Endothelial cell of umbilical vein (primary cell): ENCODE data around the gene GPRASP2. TPM values are rescaled to one million over a fixed set of nuclear protein-coding genes. Genes with fewer than 3 reads are reported as not detected.

Source experiments
- BruUV-seq: library from RNA; stranded (reverse); fragments of 400-500 nt; replicated peaks from 2 replicates; lab custom pipeline; 2021; lab: Mats Ljungman, UMichigan
- CTCF ChIA-PET: fragments of 300-600, 350-600 bp; sonication (Branson Sonifier 250); formaldehyde crosslinking; loops from one replicate; lab custom pipeline; 2021; ENCODE audit warnings: antibody characterized with exemption, inconsistent platforms; lab: Charles Lee
- POLR2A ChIA-PET: fragments of 300-600, 350-600 bp; sonication (Branson Sonifier 250); formaldehyde crosslinking; loops from one replicate; lab custom pipeline; 2021; ENCODE audit warnings: antibody characterized with exemption, inconsistent platforms; lab: Charles Lee
- DNase-seq: peaks from one replicate; pipeline ENCODE4 v3.0.0-alpha.2; 2011; ENCODE audit warnings: low read depth, low spot score
- FAIRE-seq: peaks from 2 replicates; lab custom pipeline; 2011; peaks lifted over from hg19 to GRCh38; lab: Jason Lieb, UNC
- H2AFZ ChIP-seq: 2 replicates; pipeline ENCODE4 v1.6.0; 2012; ENCODE audit warnings: low read depth, low read length, control low read depth, inconsistent platforms
- H3K27ac ChIP-seq: 2 replicates; pipeline ENCODE4 v1.5.1; 2011; ENCODE audit warnings: low read depth, mild to moderate bottlenecking, control low read depth, low read length, moderate library complexity; ENCODE audit not compliant: insufficient read depth
- H3K27me3 ChIP-seq, 2 experiments: 2 replicates each; pipeline versions ENCODE4 v1.6.0 to v1.6.1; 2011; ENCODE audit warnings: low read length in 2 of 2, mixed read lengths in 1 of 2; ENCODE audit not compliant: control insufficient read depth in 2 of 2, insufficient read depth in 2 of 2
- H3K36me3 ChIP-seq, 2 experiments: 2 replicates in 1 of 2; 3 replicates in 1 of 2; pipeline ENCODE4 v1.5.1; 2011; ENCODE audit warnings: low read length in 2 of 2, mild to moderate bottlenecking in 1 of 2, moderate library complexity in 1 of 2; ENCODE audit not compliant: control insufficient read depth in 2 of 2, insufficient read depth in 2 of 2; ENCODE audit errors: extremely low read depth in 1 of 2
- H3K4me1 ChIP-seq: 3 replicates; pipeline ENCODE4 v1.5.1; 2011; ENCODE audit warnings: mild to moderate bottlenecking, low read length; ENCODE audit not compliant: control insufficient read depth, insufficient read depth; ENCODE audit errors: extremely low read depth
- H3K4me2 ChIP-seq: 2 replicates; pipeline ENCODE4 v1.6.1; 2011; ENCODE audit warnings: low read length, control low read depth, mixed read lengths; ENCODE audit not compliant: insufficient read depth
- H3K4me3 ChIP-seq, 3 experiments: fragments of 200-600 bp in 1 of 3; sonication (generic), shearing (Covaris generic) in 1 of 3; replicated peaks in 1 of 3; 2 replicates each; pipeline ENCODE4 v1.5.1; 2011 to 2016; ENCODE audit warnings: control low read depth in 3 of 3, low read length in 3 of 3, mild to moderate bottlenecking in 2 of 3, inconsistent platforms in 1 of 3, low read depth in 1 of 3, moderate library complexity in 1 of 3; ENCODE audit not compliant: insufficient read depth in 1 of 3
- H3K79me2 ChIP-seq: 2 replicates; pipeline ENCODE4 v1.6.0; 2012; ENCODE audit warnings: low read length, inconsistent platforms; ENCODE audit not compliant: control insufficient read depth, insufficient read depth
- H3K9ac ChIP-seq: replicated peaks from 2 replicates; pipeline ENCODE3; 2011; ENCODE audit warnings: low read length, control low read depth; ENCODE audit not compliant: insufficient read depth; ENCODE audit errors: extremely low read depth
- H3K9me1 ChIP-seq: replicated peaks from 3 replicates; pipeline ENCODE4 v1.6.0; 2011; ENCODE audit warnings: mild to moderate bottlenecking, low read length; ENCODE audit not compliant: control insufficient read depth, insufficient read depth; ENCODE audit errors: extremely low read depth
- H3K9me3 ChIP-seq: replicated peaks from 2 replicates; pipeline ENCODE4 v1.5.1; 2012; ENCODE audit warnings: low read length, inconsistent platforms; ENCODE audit not compliant: control insufficient read depth, insufficient read depth
- H4K20me1 ChIP-seq: replicated peaks from 2 replicates; pipeline ENCODE3; 2011; ENCODE audit warnings: mild to moderate bottlenecking, low read length; ENCODE audit not compliant: control insufficient read depth, insufficient read depth; ENCODE audit errors: extremely low read depth
- CTCF ChIP-seq, 2 donors: IDR thresholded peaks; 1 replicate in 1 of 2; 2 replicates in 1 of 2; pipeline ENCODE4 v1.5.1; 2011; ENCODE audit warnings: low read length in 2 of 2, mild to moderate bottlenecking in 2 of 2, moderate library complexity in 2 of 2, control low read depth in 1 of 2, inconsistent platforms in 1 of 2, low read depth in 1 of 2; ENCODE audit not compliant: insufficient read depth in 1 of 2; ENCODE audit errors: extremely low read depth in 1 of 2
- EZH2 ChIP-seq: IDR thresholded peaks from 2 replicates; pipeline ENCODE4 v1.6.1; 2012; ENCODE audit warnings: borderline replicate concordance, low read depth, mild to moderate bottlenecking, moderate library complexity, low read length, inconsistent platforms; ENCODE audit not compliant: severe bottlenecking
- GATA2 ChIP-seq: IDR thresholded peaks from 2 replicates; pipeline ENCODE4 v1.7.0; 2011; ENCODE audit warnings: low read depth, mild to moderate bottlenecking, moderate library complexity, mixed read lengths, low read length; ENCODE audit not compliant: insufficient read length, insufficient read depth
- JUN ChIP-seq: IDR thresholded peaks from 2 replicates; pipeline ENCODE4 v1.6.1; 2011; ENCODE audit warnings: borderline replicate concordance, low read depth; ENCODE audit not compliant: insufficient read length, insufficient read depth
- MAX ChIP-seq: IDR thresholded peaks from 2 replicates; pipeline ENCODE4 v1.6.1; 2011; ENCODE audit not compliant: insufficient read depth, insufficient read length
- MYC ChIP-seq: IDR thresholded peaks from one replicate; pipeline ENCODE4 v1.6.1; 2011; ENCODE audit warnings: mild to moderate bottlenecking, low read depth, low read length
- dilution Hi-C: fragments of 300-500 bp; cut with MboI; formaldehyde crosslinking; loops from one replicate; pipeline ENCODE4 v1.15.0; 2019; ENCODE audit warnings: low sequenced_read_pairs; ENCODE audit not compliant: extremely low pct_ligation_motif_present
- intact Hi-C: fragments of 100-400 bp; cut with micrococcal nuclease; formaldehyde crosslinking; loops from one replicate; pipeline ENCODE4 v1.10.0; 2022
- polyA plus RNA-seq, 4 experiments: library from polyadenylated mRNA; depleted of rRNA in 3 of 4; stranded (reverse) in 3 of 4; unstranded in 1 of 4; fragments of >200 nt; gene quantifications; 2 replicates each; pipeline versions ENCODE4 v1.2.1 to v1.2.3, GENCODE V29; 2011 to 2012; ENCODE audit warnings: missing spikeins in 1 of 4
- total RNA-seq: library from RNA; stranded (reverse); gene quantifications from 2 replicates; pipeline ENCODE4 v1.2.3, GENCODE V29; 2021

GPRASP2 gene
- total and polyA plus RNA-seq, 2 donors (not counting 3 experiments of a cell fraction or from before 2014, with no cell fraction given) = 4.9 to 6.5 TPM

GRCh38 chrX:102684772-102685520 lies 27.3 kb upstream of the GPRASP2 start:
- no peak overlapping the region for H3K4me2 ChIP-seq
- FAIRE-seq = no peak
- H3K4me3 ChIP-seq = no peak overlapping the region
- no peaks in the 10 kb centered on the region for H3K27me3 ChIP-seq
- intact Hi-C loops (no loop called here), dilution Hi-C loops (no loop called here)
- CTCF ChIA-PET = no interaction called here
- TF ChIP-seq CTCF (IDR thresholded peaks at IDR 0.05; ENCODE audit: extremely low read depth in 1 of 2, insufficient read depth in 1 of 2, low read depth in 1 of 2, low read length in 2 of 2) (no peak), JUN (no peak), EZH2 (no peak), MAX (no peak), GATA2 (no peak), MYC (no peak)
- BruUV-seq = no TSS peak
- no peaks in the 10 kb centered on the region for H3K36me3 ChIP-seq
- no peak overlapping the region for H3K27ac ChIP-seq
- no peak overlapping the region for H2AFZ ChIP-seq
- H3K9ac ChIP-seq = no peak overlapping the region
- no peaks in the 10 kb centered on the region for H3K9me1 ChIP-seq
- H3K4me1 ChIP-seq = no peaks in the 10 kb centered on the region
- POLR2A ChIA-PET = no interaction called here
- no peaks in the 10 kb centered on the region for H3K79me2 ChIP-seq
- H4K20me1 ChIP-seq = no peaks in the 10 kb centered on the region
- no peak for DNase-seq
- no peaks in the 10 kb centered on the region for H3K9me3 ChIP-seq
